Measurements from ENCODE around the gene NDUFA3.

NDUFA3 gene

GRCh38 chr19:54108496-54108895 is 5.8 kb downstream of the NDUFA3 start:
- no peak for DNase-seq

- no peak for DNase-seq
These were observed 7.0 kb downstream of the NDUFA3 start for GRCh38 chr19:54109651-54110050.

DNA sequence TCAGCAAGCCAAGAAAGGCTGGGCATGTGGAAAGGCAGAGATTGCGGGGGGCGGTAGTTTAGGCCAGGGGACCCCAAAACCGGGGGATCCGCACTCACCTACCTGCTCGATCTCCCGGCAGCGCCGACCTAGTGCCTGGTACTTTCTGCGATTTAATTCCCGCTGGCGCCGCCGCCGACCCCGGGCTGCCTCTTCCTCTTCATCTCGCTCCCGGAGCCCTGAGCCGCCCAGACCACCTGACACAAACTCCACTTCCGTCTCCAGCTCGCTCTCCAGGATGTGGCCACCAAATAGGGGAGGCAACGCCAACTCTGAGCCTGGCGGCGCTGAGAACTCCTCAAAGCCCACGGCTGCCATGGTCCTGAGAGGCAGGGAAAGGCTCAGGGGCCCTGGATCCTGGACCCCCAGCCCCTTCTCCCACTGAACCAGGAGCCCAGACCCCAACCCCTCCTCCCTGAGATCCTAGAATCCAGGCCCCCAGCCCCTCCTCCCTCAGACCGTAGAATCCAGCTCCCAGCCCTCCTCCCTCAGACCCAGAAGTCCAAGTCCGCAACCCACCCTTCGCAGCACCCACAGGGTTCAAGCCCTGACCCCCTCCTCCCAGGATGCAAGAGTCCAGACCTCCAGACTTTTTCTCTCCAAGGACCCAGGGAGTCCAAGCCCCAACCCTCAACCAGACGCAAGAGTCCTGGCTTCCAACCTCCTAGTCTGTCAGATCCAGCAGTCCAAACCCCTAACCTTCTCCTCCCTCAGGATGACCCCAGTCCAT is 11.9 kb downstream of the NDUFA3 start:
- DNase-seq, result no peak

DNA sequence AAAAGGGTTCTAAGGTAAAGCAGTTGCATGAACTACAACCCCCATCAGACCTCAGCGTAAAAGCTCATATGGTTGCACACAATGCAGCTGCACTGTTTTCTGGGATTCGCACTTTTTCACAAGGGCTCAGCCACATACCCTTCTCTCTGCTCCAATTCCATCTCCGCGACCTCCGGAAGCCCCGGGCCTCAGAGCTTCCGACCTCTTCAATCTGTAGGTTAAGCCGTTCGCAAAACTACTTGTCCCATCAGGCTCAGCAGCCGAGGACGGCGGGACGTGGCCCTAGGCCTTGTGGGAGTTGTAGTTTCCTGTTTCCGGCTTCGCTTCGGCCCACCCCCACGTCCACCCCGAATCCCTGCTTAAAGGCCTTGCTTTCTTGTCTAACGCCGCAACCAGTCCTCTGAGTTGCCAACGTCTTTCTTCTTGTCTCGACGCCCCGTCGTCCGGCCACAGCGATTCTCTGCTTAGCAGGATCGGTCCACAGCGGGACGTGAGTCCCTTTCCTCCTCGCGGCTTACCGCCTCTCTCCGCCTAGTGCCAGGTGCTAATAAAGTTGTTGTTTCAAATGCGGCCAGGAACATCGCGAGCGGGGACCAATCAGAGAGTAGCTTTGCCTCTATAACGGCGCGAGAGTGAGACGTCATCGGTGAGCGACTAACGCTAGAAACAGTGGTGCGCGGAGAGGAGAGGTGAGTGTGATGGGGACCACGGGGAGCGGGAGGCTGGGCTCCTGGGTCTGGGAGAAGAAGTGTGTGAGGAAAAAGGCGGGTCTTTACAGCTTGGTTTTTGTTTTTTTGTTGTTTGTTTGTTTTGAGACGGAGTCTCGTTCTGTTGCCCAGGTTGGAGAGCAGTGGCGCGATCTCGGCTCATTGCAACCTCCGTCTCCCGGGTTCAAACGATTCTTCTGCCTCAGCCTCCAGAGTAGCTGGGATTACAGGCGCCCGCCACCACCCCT is 12.7 kb downstream of the NDUFA3 start, which contains the start of the genes PRPF31 and TFPT:
TSS of gene PRPF31 (plus strand) at position 646 of the 955 bp plus-strand sequence. CDS start 2,525 bp downstream, outside the sequence.
TSS of gene TFPT (minus strand) at position 549 of the 955 bp plus-strand sequence. CDS start at position 161, 388 bp downstream.
- DNase-seq, result peak; percentile 97

GRCh38 chr19:54121259-54121658 is 18.6 kb downstream of the NDUFA3 start:
- no peak for DNase-seq

- no peak for DNase-seq
These were observed 21.0 kb downstream of the NDUFA3 start for GRCh38 chr19:54123682-54124081.

GRCh38 chr19:54124393-54124792 is 21.7 kb downstream of the NDUFA3 start:
- no peak for DNase-seq

DNA sequence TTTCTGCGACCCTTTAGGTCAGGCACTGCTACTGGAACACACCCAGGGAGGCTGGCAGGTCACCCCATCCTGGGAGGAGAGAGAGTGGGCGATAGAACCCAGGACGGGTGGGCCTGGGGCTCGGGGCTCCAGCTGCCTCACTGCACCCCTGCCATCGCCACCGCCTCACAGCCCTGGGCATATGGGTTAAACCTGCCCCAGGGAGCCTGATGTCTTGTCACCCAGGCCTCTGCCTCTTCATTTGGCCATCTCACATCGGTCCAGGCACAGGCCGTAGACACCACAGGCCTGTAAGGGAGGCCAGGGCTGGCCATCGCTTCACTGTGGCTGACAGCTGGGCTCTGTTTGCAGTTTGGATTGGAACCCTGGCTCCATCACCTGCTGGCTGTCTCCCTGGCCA is 23.1 kb downstream of the NDUFA3 start:
- DNase-seq, result no peak

- DNase-seq, result no peak
These were observed 25.2 kb downstream of the NDUFA3 start for GRCh38 chr19:54127688-54128440.

- no peak for DNase-seq
These were observed 25.7 kb downstream of the NDUFA3 start for GRCh38 chr19:54128441-54128725.

DNA sequence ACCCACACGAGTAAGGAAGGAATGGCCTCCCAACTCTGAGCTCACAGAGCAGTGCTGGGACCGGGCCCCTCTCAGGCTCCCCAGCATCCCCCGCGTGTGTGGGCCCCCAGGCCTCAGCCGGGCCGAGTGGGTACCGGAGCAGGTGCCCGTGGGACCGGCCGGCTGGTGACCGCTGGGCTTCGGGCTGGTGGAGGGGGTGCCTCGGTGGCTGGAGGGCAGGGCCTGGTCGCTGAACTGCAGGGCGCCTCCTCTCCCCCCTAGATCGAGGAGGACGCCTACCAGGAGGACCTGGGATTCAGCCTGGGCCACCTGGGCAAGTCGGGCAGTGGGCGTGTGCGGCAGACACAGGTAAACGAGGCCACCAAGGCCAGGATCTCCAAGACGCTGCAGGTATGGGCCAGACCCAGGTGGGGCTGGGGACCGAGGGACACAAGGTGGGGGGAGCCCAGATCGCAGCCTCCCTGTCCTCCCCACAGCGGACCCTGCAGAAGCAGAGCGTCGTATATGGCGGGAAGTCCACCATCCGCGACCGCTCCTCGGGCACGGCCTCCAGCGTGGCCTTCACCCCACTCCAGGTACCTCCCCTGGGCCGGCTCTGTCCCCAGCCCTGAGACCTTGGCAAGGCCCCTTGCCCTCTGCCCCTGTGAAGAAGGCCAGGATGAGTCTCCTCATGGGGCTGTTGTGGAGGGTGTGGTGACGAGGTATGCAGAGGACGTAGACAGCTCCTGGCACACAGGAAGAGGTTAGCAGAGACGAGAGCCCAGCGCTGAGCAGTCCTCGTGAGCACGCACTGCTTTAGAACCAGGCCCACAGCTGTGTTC is 26.4 kb downstream of the NDUFA3 start:
- no peak for DNase-seq

GRCh38 chr19:54129617-54129996 is 27.0 kb downstream of the NDUFA3 start:
- DNase-seq, result no peak

DNA sequence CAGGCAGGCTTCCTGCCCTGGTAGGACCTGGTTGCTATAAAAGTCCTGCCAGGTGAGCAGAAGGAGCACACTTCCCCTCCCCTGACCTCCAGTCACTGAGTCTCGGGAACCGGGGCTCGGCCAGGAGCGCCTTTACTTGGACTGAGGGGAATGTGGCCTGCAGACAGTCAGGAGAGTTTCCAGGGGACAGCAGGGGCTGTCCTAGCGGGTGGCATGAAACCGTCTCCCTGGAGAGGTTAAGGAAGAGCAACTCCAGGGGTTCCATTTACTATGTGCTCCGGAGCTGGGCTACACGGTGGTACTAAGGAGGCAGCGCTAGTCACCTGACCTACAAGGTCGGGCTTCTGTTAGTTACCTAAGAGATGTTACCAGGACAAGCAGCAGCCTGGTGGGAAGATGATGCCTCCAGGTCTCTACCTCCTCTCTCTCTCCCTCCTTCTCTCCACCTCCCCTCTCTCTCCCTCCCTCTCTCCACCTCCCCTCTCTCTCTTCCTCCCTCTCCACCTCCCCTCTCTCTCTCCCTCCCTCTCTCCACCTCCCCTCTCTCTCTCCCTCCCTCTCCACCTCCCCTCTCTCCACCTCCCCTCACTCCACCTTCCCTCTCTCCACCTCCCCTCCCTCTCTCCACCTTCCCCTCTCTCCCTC is 30.8 kb downstream of the NDUFA3 start:
- DNase-seq, result no peak

DNA sequence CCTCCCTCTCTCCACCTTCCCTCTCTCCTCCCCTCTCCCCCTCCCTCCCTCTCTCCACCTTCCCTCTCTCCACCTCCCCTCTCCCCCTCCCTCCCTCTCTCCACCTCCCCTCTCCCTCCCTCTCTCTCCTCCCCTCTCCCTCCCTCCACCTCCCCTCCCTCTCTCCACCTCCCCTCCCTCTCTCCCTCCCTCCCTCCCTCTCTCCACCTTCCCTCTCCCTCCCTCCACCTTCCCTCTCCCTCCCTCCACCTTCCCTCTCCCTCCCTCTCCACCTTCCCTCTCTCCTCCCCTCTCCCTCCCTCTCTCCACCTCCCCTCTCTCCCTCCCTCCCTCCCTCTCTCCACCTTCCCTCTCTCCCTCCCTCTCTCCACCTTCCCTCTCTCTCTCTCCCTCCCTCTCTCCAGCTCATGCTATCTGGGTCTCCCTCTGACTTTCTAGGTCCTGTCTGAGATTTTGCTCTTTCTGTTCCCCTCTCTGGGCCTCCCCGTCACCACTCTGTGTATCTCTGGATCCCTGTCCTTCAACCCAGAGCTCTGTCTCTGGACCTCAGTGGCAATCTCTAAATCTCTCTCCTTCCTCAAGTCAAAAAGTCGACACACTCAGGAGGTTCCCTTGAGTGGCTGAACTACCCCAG is 31.4 kb downstream of the NDUFA3 start:
- no peak for DNase-seq

DNA sequence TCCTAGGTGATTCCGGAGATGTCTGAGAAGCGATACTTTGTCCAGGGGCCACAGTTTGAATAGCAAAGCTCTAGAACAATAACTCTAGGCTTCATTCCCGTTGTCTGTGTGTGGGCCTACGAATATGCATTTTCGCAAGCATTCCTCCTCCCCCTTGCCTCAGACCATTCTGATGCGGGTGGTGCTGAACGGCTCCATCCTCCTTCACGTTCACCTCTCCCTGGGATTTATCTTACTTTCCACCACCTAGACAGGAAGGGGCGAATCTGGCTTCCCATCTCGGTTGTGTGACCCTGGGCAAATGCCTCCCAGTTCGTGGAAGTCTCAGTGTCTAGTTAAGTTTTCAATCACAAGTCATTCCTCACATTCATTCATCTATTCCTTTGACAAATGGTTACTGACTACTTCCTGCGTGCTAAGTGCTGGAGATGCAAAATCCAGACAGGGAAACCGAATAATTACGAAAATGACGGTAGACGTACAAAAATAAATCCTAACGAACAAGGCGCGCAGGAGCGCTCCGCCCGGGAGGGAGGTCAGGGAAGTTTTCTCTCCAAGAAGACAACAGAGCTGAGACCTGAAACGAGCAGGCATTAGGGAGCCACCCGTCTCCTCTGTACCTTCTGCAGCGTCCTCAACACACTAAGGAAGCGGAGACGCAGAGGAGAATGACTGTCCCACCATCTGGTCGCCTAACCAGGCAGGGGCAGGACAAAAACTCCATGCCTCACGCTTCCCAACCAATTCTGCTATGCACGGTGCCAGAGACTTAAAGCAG is 33.6 kb downstream of the NDUFA3 start:
- DNase-seq, result no peak

DNA sequence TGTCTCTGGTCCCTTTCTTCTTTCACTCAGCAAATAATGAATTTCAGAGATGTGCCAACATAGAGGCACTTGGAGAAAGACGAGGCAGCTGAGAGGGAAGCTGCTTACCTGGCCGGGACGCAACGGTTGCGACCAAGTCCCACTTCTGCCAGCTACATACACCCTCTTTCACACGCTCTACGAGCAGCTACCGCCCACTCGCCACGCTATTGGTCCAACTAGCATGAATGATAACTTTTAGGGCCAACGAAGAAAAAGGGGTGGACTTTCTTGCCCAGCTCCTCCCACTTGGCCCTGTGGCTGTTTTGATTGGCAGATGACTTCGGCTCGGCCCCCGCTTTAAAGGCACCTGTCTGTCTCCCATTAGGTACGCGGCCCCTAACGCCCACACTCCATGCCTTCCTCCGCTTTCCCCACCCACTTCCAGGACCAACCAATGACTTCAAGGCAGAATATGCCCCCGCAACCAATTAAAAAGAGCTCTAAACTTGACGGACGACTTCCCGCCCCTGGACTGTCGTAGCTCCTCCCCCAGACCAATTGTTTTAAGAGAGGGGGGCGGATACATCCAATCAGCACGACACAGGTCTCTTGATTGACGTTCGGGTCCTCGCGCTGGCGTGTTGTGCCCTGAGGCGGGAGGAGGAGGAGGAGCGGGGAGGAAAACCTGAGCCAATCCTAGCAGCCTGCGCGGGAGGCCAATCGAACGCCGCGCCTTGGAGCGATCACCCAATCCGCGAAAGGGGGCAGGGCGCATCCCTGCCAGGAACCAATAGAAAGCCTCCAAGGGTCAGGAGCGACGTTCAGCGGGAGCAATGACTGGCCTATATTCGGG is 34.4 kb downstream of the NDUFA3 start:
- DNase-seq, result peak; percentile 99

DNA sequence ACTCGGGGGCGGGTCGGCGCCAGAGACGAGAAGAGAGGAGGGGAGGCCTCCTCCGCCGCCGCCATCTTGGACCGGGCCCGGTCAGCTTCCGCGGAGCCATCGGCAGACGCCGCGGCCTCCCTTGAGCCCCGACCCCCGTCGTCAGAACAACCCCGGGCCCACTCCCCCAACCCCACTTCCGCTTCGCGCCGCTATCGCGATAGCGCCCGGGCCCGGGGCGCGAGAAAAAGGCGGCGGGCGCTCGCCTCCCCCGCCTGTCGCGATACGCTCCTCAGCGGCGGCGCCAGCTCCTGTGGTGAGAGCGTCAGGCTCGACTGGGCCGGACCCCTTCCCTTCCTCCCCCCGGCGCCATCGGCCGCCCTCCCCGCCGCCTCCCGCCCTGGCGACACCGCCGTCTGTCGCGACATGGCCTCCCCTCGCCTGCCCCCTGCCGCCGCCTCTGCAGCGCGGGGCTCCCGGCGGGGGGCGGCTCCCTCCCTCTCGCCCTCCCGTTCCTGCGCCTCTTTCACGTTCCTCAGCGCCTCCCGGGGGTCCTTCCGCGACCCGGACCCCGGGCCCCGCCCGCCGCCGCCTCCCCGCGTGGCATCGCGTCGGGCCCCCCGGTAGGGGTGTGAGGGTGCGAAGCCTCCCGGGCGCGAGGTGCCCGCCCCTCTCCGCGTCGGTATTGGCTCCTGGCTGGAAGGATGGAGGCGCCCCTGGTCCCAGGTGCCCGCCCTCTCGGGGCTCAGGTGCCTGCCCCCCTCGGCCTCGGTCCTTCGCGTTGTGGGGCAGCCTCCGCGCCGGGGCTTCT is 35.2 kb downstream of the NDUFA3 start, which contains the start of gene CNOT3:
TSS of gene CNOT3 (plus strand) at position 64 of the 790 bp plus-strand sequence. CDS start 5,217 bp downstream, outside the sequence.
- DNase-seq, result no peak

DNA sequence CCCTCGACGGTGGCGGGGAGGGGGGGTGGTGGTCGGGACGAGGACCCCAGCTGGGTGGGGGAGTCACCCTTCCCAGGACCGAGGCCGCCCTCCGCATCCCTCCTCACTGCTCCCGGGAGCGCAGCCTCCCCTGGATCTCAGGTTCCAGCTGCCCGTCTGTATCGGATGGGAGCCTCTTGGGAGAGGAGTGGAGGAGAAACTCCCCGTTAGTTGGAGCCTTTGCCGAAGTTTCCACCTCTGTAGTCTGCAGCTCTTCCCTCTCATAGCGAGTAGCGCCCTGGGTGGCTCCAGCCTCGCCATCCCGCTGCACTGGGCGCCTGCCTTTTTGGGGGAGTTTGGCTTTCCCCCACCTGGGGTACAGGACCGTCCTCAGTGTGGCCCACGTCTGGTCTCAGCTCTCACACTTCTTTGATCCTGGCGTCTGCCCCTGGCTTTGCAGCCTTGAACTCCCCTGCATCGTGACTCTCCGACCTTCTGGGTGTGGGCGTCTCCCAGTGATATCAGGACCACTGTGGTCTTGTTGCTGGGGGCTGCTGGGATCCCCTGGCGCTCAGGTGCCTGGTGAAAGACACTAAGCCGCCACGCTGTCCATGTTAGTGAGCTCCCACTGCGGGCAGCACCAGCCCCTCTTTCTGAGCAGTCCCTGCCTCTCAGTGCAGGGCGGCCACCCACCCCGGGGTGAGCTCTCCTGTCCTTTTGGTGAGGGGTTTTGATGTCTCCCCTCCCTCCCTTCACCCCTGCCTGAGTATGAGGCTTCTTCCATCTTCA is 36.0 kb downstream of the NDUFA3 start:
- DNase-seq, result no peak
